ENCODE results near the gene PPID. TPM values are rescaled to one million over a fixed set of nuclear protein-coding genes. Genes with fewer than 3 reads are reported as not detected.
A peak's percentile ranks its signal among the peaks of the same experiment; 100 is the strongest.

PPID gene
- total and polyA plus RNA-seq, 9 of the 15 experiments (the other 6 are each of a cell fraction or from before 2014, with no cell fraction given) = 46.5 to 160 (median 98.6) TPM

- TF ChIP-seq NR2C2 (CRISPR knock-in tag; IDR thresholded peaks at IDR 0.05) (no peak), NR2C2 (tag; IDR thresholded peaks at IDR 0.05) (peak; percentile 35), TARDBP (IDR thresholded peaks at IDR 0.05) (peak; percentile 62), SRSF9 (IDR thresholded peaks at IDR 0.05; ENCODE audit: borderline replicate concordance, low read depth, low read length) (no peak), MITF (IDR thresholded peaks at IDR 0.05) (0 out of 2 replicates have a peak, but pooled peaks have one; percentile 28), ELK1 (CRISPR knock-in tag; IDR thresholded peaks at IDR 0.05) (no peak), ZNF3 (CRISPR knock-in tag; IDR thresholded peaks at IDR 0.05) (no peak), TAF15 (IDR thresholded peaks at IDR 0.05; ENCODE audit: low read depth, low read length) (no peak)
Observed at GRCh38 chr4:158768555-158769174, 45.5 kb upstream of the PPID start, which contains the start of gene FNIP2 (continued).

GRCh38 chr4:158767451-158767850 is 44.3 kb upstream of the PPID start:
- no peak for ATAC-seq
- TF ChIP-seq HSF4 (CRISPR knock-in tag; IDR thresholded peaks at IDR 0.05; ENCODE audit: borderline replicate concordance) (no peak), NCOA1 (IDR thresholded peaks at IDR 0.05; ENCODE audit: low read depth) (no peak), ZNF224 (CRISPR knock-in tag; IDR thresholded peaks at IDR 0.05) (no peak), GATAD2B (IDR thresholded peaks at IDR 0.05; ENCODE audit: borderline replicate concordance) (no peak), FUS (optimal IDR thresholded peaks at IDR 0.05; ENCODE audit: low read depth, low read length) (no peak), NFYB (IDR thresholded peaks at IDR 0.05; ENCODE audit: extremely low read depth, insufficient read length) (no peak), CHD1 (IDR thresholded peaks at IDR 0.05; ENCODE audit: low read length) (no peak), HMG20B (CRISPR knock-in tag; IDR thresholded peaks at IDR 0.05) (no peak)
- H4K20me1 ChIP-seq (replicated peaks; ENCODE audit: control insufficient read depth, insufficient read depth, low read length) = no peaks in the 10 kb centered on the region
- no peak for FAIRE-seq
- ChIA-PET POLR2A (no interaction called here), CTCF (ENCODE audit: low intra/inter-chr PET ratio) (no interaction called here)
- in situ Hi-C loops (cut with MboI) = no loop called here
- H3K9ac ChIP-seq (ENCODE audit: insufficient read depth in 1 of 2, low read depth in 2 of 2, low read length in 2 of 2) = no peak overlapping the region
- H3K79me2 ChIP-seq (ENCODE audit: control insufficient read depth, insufficient read depth, low read length) = peaks cover 28% of the 10 kb centered on the region
- 25% methylated on average over 2 of the region's 2 CpGs for WGBS (ENCODE audit: insufficient coverage, low coverage, missing lambda C conversion rate)
- peaks cover 9 to 13% of the 10 kb centered on the region in 2 experiments; a peak in 4 of 5 replicates for H3K4me1 ChIP-seq (replicated peaks in 1 of 2; ENCODE audit: control insufficient read depth in 2 of 2, insufficient read depth in 2 of 2, low read length in 2 of 2)
- H3K36me3 ChIP-seq (ENCODE audit: control insufficient read depth, insufficient read depth, low read length) = no peaks in the 10 kb centered on the region
- H3K27ac ChIP-seq (ENCODE audit: extremely low read depth, low read depth, low read length) = no peak overlapping the region
- no peaks in the 10 kb centered on the region for H3K9me1 ChIP-seq (ENCODE audit: control insufficient read depth, insufficient read depth, low read length)
- BruUV-seq (replicated peaks) = no TSS peak
- H3K4me3 ChIP-seq = no peak overlapping the region
- DNase-seq (ENCODE audit: extremely low read depth in 1 of 4, low spot score in 3 of 4) = no peak
- H3K27me3 ChIP-seq (ENCODE audit: control insufficient read depth in 2 of 2, insufficient read depth in 2 of 2, low read length in 2 of 2) = no peaks in the 10 kb centered on the region
- no peaks in the 10 kb centered on the region for H3K9me3 ChIP-seq (replicated peaks; ENCODE audit: control insufficient read depth, insufficient read depth, low read depth, low read length)
- no peak overlapping the region for H3K4me2 ChIP-seq (ENCODE audit: insufficient read depth, low read length)
- intact Hi-C loops (cut with micrococcal nuclease) = loop anchor here (5.0 kb wide), 1 partner anchor 95 kb away; the partner anchor contains the start of genes C4orf46 and ETFDH
- H2AFZ ChIP-seq (ENCODE audit: low read depth, low read length) = peak overlapping the region; percentile 86; the same call in 1 of the 2 replicates
